Prostate gland (tissue), 2 donors: ENCODE data around the gene ARAP3. TPM values are rescaled to one million over a fixed set of nuclear protein-coding genes. Genes with fewer than 3 reads are reported as not detected.

Experiments
- DNase-seq: peaks from one replicate; pipeline ENCODE4 v3.0.0-alpha.2; 2019; ENCODE audit warnings: low spot score
- H3K27ac ChIP-seq, 2 donors: fragments of 200-600 bp; sonication (generic); 2 replicates each; pipeline ENCODE4 v1.5.1; 2017 to 2019
- H3K27me3 ChIP-seq: fragments of 200-600 bp; sonication (generic); replicated peaks from 2 replicates; pipeline ENCODE4 v1.5.1; 2019; ENCODE audit not compliant: insufficient read depth
- H3K36me3 ChIP-seq, 2 donors: fragments of 200-600 bp; sonication (generic); 1 replicate in 1 of 2; 2 replicates in 1 of 2; pipeline versions ENCODE4 v1.5.1 to v1.8.1; 2017 to 2019
- H3K4me1 ChIP-seq: fragments of 200-600 bp; sonication (generic); replicated peaks from 2 replicates; pipeline ENCODE4 v1.5.1; 2019
- H3K4me3 ChIP-seq, 2 donors: fragments of 200-600 bp; sonication (generic); 2 replicates each; pipeline ENCODE4 v1.5.1; 2017 to 2019
- H3K9me3 ChIP-seq: fragments of 200-600 bp; sonication (generic); 2 replicates; pipeline ENCODE4 v1.5.1; 2017
- CTCF ChIP-seq, 4 experiments: fragments of 200-600 bp in 2 of 4; fragments of 450-650 bp in 2 of 4; sonication (generic) in 2 of 4; IDR thresholded peaks; 1 replicate in 3 of 4; 2 replicates in 1 of 4; pipeline ENCODE4 v1.5.1; 2016 to 2019; ENCODE audit warnings: antibody characterized with exemption in 4 of 4, mild to moderate bottlenecking in 2 of 4, moderate library complexity in 2 of 4
- POLR2A ChIP-seq: fragments of 450-650 bp; IDR thresholded peaks from one replicate; pipeline ENCODE4 v1.6.1; 2016; ENCODE audit warnings: antibody characterized with exemption, mild to moderate bottlenecking
- POLR2AphosphoS5 ChIP-seq: sonication (generic); formaldehyde crosslinking; IDR thresholded peaks from one replicate; pipeline ENCODE4 v1.6.1; 2017; ENCODE audit warnings: antibody characterized with exemption
- whole genome bisulfite sequencing: methylation state at CpG from one replicate; pipeline ENCODE4 v1.1.5; 2018; 5-methylcytosine and 5-hydroxymethylcytosine counted together
- intact Hi-C: fragments of 100-400 bp; cut with DNase I; formaldehyde crosslinking; loops from one replicate; pipeline ENCODE4 v1.14.2; 2022
- total RNA-seq, 2 donors: library from RNA; depleted of rRNA; stranded (reverse); fragments of >200 nt; gene quantifications; one replicate each; pipeline ENCODE4 v1.1.0, GENCODE V29; 2016

ARAP3 gene
- total RNA-seq, 2 donors from 2014 or later, result 4.0 to 8.4 TPM

- DNase-seq, result peak; percentile 60
- Histone ChIP-seq H3K27ac (peak overlapping the region; percentile 93 to 94), H3K4me1 (no peaks in the 10 kb centered on the region), H3K9me3 (no peaks in the 10 kb centered on the region), H3K36me3 (peaks cover 0 to 7% of the 10 kb centered on the region in 2 donors), H3K27me3 (no peaks in the 10 kb centered on the region), H3K4me3 (peak overlapping the region; percentile 92 to 96)
- intact Hi-C loops, result no loop called here
- TF ChIP-seq POLR2AphosphoS5 (peak; percentile 76), POLR2A (no peak)
- WGBS, result under 1% methylated on average over 33 of the region's 36 CpGs
Observed at GRCh38 chr5:141618030-141618803, 63.8 kb downstream of the ARAP3 start.

DNA sequence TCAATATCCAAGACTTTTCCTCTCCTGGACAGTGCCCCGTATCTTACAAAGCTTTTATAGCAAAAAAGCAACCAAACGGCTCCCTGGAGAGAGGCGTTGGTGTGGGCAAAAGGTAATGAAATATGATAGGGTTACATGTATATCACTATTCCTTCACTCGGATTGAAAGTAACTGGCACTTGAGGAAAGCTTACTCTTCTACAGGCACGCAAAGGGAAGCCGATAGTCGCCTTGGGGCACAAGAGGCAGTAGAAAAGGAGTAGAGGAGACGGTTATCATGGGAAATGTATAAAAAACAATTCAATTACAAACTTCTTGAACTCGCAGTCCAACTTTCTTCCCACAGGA lies 64.4 kb downstream of the ARAP3 start:
- Histone ChIP-seq H3K27ac (peak overlapping the region; percentile 93 to 94), H3K4me3 (peak overlapping the region; percentile 92 to 96), H3K9me3 (no peaks in the 10 kb centered on the region), H3K4me1 (no peaks in the 10 kb centered on the region), H3K36me3 (peaks cover 0 to 7% of the 10 kb centered on the region in 2 donors), H3K27me3 (no peaks in the 10 kb centered on the region)
- intact Hi-C loops, result no loop called here
- 11% methylated on average over 9 of the region's 9 CpGs for WGBS
- TF ChIP-seq POLR2A (no peak), POLR2AphosphoS5 (no peak), CTCF (IDR thresholded peaks at IDR 0.05) (no peak)
- DNase-seq, result no peak

- Histone ChIP-seq H3K27ac (peak overlapping the region; percentile 93 to 94), H3K4me1 (no peaks in the 10 kb centered on the region), H3K4me3 (peak overlapping the region in 1 of 2 donors; percentile 96), H3K36me3 (peaks cover 0 to 7% of the 10 kb centered on the region in 2 donors), H3K27me3 (no peaks in the 10 kb centered on the region), H3K9me3 (no peaks in the 10 kb centered on the region)
- intact Hi-C loops, result no loop called here
- TF ChIP-seq POLR2AphosphoS5 (no peak), POLR2A (no peak), CTCF (IDR thresholded peaks at IDR 0.05) (no peak)
- DNase-seq, result no peak
- 45% methylated on average over 2 of the region's 2 CpGs for WGBS
Observed at GRCh38 chr5:141617128-141617527, 64.9 kb downstream of the ARAP3 start.

- peaks cover 0 to 3% of the 10 kb centered on the region in 2 donors for H3K36me3 ChIP-seq
- no peaks in the 10 kb centered on the region for H3K4me1 ChIP-seq
- no peak overlapping the region for H3K4me3 ChIP-seq
- no peaks in the 10 kb centered on the region for H3K27me3 ChIP-seq
- intact Hi-C loops, result no loop called here
- peak overlapping the region in 1 of 2 donors; percentile 15 for H3K27ac ChIP-seq
- TF ChIP-seq POLR2AphosphoS5, result peak; percentile 22
- no peak for TF ChIP-seq POLR2A
- no peak for DNase-seq
- WGBS, result 67% methylated on average over 9 of the region's 9 CpGs
- no peaks in the 10 kb centered on the region for H3K9me3 ChIP-seq
Observed at GRCh38 chr5:141615991-141616720, 65.9 kb downstream of the ARAP3 start.

GRCh38 chr5:141613344-141613743 lies 68.7 kb downstream of the ARAP3 start:
- H3K27ac ChIP-seq, result no peak overlapping the region
- H3K4me1 ChIP-seq, result no peaks in the 10 kb centered on the region
- no peaks in the 10 kb centered on the region for H3K9me3 ChIP-seq
- H3K27me3 ChIP-seq, result no peaks in the 10 kb centered on the region
- no peaks in the 10 kb centered on the region for H3K36me3 ChIP-seq
- no peak for DNase-seq
- intact Hi-C loops, result no loop called here
- H3K4me3 ChIP-seq, result no peak overlapping the region
- TF ChIP-seq POLR2A (no peak), POLR2AphosphoS5 (no peak), CTCF (IDR thresholded peaks at IDR 0.05) (no peak)
